Pancreas (tissue), 10 donors: ENCODE results near the gene PFDN2. TPM values are rescaled to one million over a fixed set of nuclear protein-coding genes. Genes with fewer than 3 reads are reported as not detected.
A peak's percentile ranks its signal among the peaks of the same experiment; 100 is the strongest.

Experiments
- ATAC-seq, 4 donors: fragments of 200-7000 bp; cut with Tn5 transposase; one replicate each; pipeline versions ENCODE4 v1.8.0 to v1.9.1; 2020; ENCODE audit warnings: mild to moderate bottlenecking in 4 of 4, moderate library complexity in 4 of 4
- DNase-seq, 6 donors: peaks; one replicate each; pipeline ENCODE4 v3.0.0-alpha.2; 2020
- FAIRE-seq: peaks from 2 replicates; lab custom pipeline; 2012; peaks lifted over from hg19 to GRCh38; lab: Jason Lieb, UNC
- H3K27ac ChIP-seq, 4 donors: fragments of 200-600 bp; sonication (generic); 1 replicate in 3 of 4; 2 replicates in 1 of 4; pipeline versions ENCODE4 v1.5.0 to v1.8.0; 2020
- H3K27me3 ChIP-seq, 4 donors: fragments of 200-600 bp; one replicate each; pipeline ENCODE4 v1.8.0; 2021
- H3K36me3 ChIP-seq, 3 donors: fragments of 200-600 bp; sonication (generic) in 1 of 3; one replicate each; pipeline versions ENCODE4 v1.5.0 to v1.8.0; 2020 to 2021
- H3K4me1 ChIP-seq, 3 donors: fragments of 200-600 bp; one replicate each; pipeline ENCODE4 v1.8.0; 2021
- H3K4me3 ChIP-seq, 4 donors: fragments of 200-600 bp; sonication (generic) in 2 of 4; one replicate each; pipeline versions ENCODE4 v1.5.0 to v1.8.0; 2020 to 2021
- H3K9me3 ChIP-seq, 4 donors: fragments of 200-600 bp; one replicate each; pipeline ENCODE4 v1.8.0; 2021
- CTCF ChIP-seq, 4 donors: fragments of 200-600 bp; sonication (generic) in 3 of 4; IDR thresholded peaks; one replicate each; pipeline versions ENCODE4 v1.5.0 to v1.8.0; 2021; ENCODE audit warnings: antibody characterized with exemption in 4 of 4
- WGBS, 2 donors: extraction: QIAGEN DNeasy Blood & Tissue Kit; methylation state at CpG; one replicate each; pipeline ENCODE4 v1.1.7; 2013; 5-methylcytosine and 5-hydroxymethylcytosine counted together
- intact Hi-C, 3 donors: fragments of 100-400 bp; cut with DNase I; formaldehyde crosslinking; loops; one replicate each; pipeline versions ENCODE4 v1.11.1 to v1.14.2; 2022
- polyA plus RNA-seq, 2 donors: library from polyadenylated mRNA; stranded (reverse); fragments of 200-250 nt; gene quantifications; one replicate each; pipeline ENCODE4 v1.2.3, GENCODE V29; 2013
- total RNA-seq, 6 donors: library from RNA; stranded (reverse); fragmentation: NEBNext Ultra II Directional in 4 of 6; extraction: Animal tissue kit (Norgen Biotek cat#: 25700) in 4 of 6; gene quantifications; one replicate each; pipeline versions ENCODE4 v1.2.1 to v1.2.4, GENCODE V29; 2021 to 2023
- donor health status: healthy with polysubstance abuse.
- donor health status: DM: no; HTN: no; CAD: no; lungs with moderate emphysema.
- donor health status: DM: no; HTN: no; CAD: no.
- donor health status: control.
- donor health status: control.
- donor health status: Bipolar disorder and iron deficiency.
- donor health status: DM: yes; HTN: yes; CAD: no.
- donor health status: DM: no; HTN: no; CAD: no.
- donor health status: DM: no; HTN: no; CAD: no.
- donor health status: DM: yes; HTN: yes; CAD: no.

PFDN2 gene
- total and polyA plus RNA-seq, 8 donors, result 9.8 to 91.6 (median 18.7) TPM

DNA sequence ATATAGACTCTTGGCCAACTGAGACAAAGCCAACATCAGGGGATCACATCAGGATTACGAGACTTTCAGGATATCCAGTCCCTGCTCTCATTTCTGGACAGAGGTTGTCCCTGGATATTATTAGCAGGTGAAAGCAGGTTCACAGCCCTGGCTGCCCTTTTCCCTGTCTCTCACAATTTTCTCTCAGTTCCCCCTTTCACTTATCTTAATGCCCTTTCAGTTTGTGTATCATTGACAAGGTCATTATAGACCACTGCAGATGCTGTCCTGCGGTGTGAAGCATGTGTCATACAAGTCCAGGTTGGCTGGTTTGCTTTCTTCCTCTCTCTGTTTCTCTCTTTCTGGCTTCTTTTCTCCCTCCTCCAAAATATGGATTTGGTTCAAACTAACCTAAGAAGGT is 21.8 kb downstream of the PFDN2 start:
- intact Hi-C loops, result loop anchor here in 1 of 3 donors (10.0 kb wide), 1 partner anchor 101 kb away; no protein-coding TSS in a partner anchor
- Histone ChIP-seq H3K9me3 (no peaks in the 10 kb centered on the region), H3K4me1 (peaks cover 0 to 10% (median 3%) of the 10 kb centered on the region in 3 donors), H3K36me3 (no peaks in the 10 kb centered on the region), H3K4me3 (no peak overlapping the region), H3K27me3 (no peaks in the 10 kb centered on the region), H3K27ac (no peak overlapping the region)
- WGBS, 2 donors, result 77 to 87% methylated on average over 2 of the region's 2 CpGs
- no peak for ATAC-seq
- TF ChIP-seq CTCF (IDR thresholded peaks at IDR 0.05), result no peak
- FAIRE-seq, result no peak
- no peak for DNase-seq

DNA sequence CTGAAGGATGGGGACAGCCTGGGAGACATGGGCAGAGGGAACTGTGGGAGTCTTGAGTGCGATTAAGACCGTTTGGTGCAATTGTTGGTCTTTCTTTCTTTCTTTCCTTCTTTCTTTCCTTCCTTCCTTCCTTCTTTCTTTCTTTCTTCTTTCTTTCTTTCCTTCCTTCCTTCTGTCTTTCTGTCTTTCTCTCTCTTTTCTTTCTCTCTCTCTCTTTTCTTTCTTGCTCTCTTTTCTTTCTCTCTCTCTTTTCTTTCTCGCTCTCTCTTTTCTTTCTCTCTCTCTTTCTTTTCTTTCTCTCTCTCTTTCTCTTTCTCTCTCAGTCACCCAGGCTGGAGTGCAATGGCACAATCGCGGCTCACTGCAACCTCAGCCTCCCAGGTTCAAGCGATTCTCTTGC is 22.6 kb downstream of the PFDN2 start:
- intact Hi-C loops, result loop anchor here in 1 of 3 donors (10.0 kb wide), 1 partner anchor 100 kb away; no protein-coding TSS in a partner anchor
- FAIRE-seq, result no peak
- 87 to 92% methylated on average over 6 of the region's 6 CpGs for WGBS, 2 donors

DNA sequence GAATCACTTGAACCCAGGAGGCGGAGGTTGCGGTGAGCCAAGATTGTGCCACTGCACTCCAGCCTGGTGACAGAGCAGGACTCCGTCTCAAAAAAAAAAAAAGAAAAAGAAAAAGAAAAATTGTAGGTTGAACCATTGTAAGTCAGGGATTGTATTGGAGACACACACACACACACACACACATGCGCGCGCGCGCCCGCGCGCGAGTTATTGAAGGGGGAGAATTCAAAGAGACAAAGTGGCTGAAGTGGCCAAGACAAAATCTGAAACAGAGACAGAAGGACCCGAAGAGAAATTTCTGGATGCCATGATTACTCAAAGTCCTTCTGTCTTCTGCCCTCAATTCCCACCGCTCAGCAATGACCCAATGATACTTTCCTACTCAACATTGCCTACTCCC is 23.4 kb downstream of the PFDN2 start:
- no peak for FAIRE-seq
- no peaks in the 10 kb centered on the region for H3K27me3 ChIP-seq
- H3K4me3 ChIP-seq, result no peak overlapping the region
- no peaks in the 10 kb centered on the region for H3K36me3 ChIP-seq
- no peak for ATAC-seq
- no peak for TF ChIP-seq CTCF (IDR thresholded peaks at IDR 0.05)
- DNase-seq, result peak in 1 of 6 donors; percentile 10
- H3K27ac ChIP-seq, result no peak overlapping the region
- WGBS, 2 donors, result 90 to 94% methylated on average over 14 of the region's 14 CpGs
- intact Hi-C loops, result loop anchor here in 1 of 3 donors (10.0 kb wide), 1 partner anchor 100 kb away; no protein-coding TSS in a partner anchor
- H3K4me1 ChIP-seq, result peaks cover 0 to 17% (median 12%) of the 10 kb centered on the region in 3 donors
- H3K9me3 ChIP-seq, result no peaks in the 10 kb centered on the region

More for the DNA sequence above, 22.6 kb downstream of the PFDN2 start:
- peak in 1 of 6 donors; percentile 12 for DNase-seq
- peaks cover 0 to 10% (median 4%) of the 10 kb centered on the region in 3 donors for H3K4me1 ChIP-seq
- no peak overlapping the region for H3K27ac ChIP-seq
- H3K27me3 ChIP-seq, result no peaks in the 10 kb centered on the region
- TF ChIP-seq CTCF (IDR thresholded peaks at IDR 0.05), result no peak
- H3K36me3 ChIP-seq, result no peaks in the 10 kb centered on the region
- H3K4me3 ChIP-seq, result no peak overlapping the region
- H3K9me3 ChIP-seq, result no peaks in the 10 kb centered on the region
- ATAC-seq, result no peak

- no peak for TF ChIP-seq CTCF (IDR thresholded peaks at IDR 0.05)
- 71 to 72% methylated on average over 3 of the region's 3 CpGs for whole genome bisulfite sequencing, 2 donors
- no peaks in the 10 kb centered on the region for H3K27me3 ChIP-seq
- H3K9me3 ChIP-seq, result no peaks in the 10 kb centered on the region
- FAIRE-seq (no peak), DNase-seq (peak in 1 of 6 donors; percentile 21), ATAC-seq (no peak)
- H3K4me3 ChIP-seq, result no peak overlapping the region
- intact Hi-C loops, result loop anchor here in 1 of 3 donors (10.0 kb wide), 1 partner anchor 98 kb away; no protein-coding TSS in a partner anchor
- H3K27ac ChIP-seq, result no peak overlapping the region
- peaks cover 0 to 17% (median 15%) of the 10 kb centered on the region in 3 donors for H3K4me1 ChIP-seq
- no peaks in the 10 kb centered on the region for H3K36me3 ChIP-seq
Observed at GRCh38 chr1:161092621-161093028, 25.2 kb downstream of the PFDN2 start.
